NCI-H2196 (cell line): ENCODE data around the gene ALG2.
"Not testable (repeated sequence)": the region's sequence is repeated elsewhere in the genome, so short reads cannot be mapped to it uniquely, and the experiment has no call there.

ENCODE experiments used
- DNase-seq: peaks from one replicate; lab custom pipeline; 2025; ENCODE audit not compliant: unreplicated experiment; lab: John Stamatoyannopoulos, UW

Gene ALG2

GRCh38 chr9:99239341-99240060 lies 17.8 kb upstream of the ALG2 start:
- DNase-seq = no peak

- no peak for DNase-seq
These were observed 16.6 kb upstream of the ALG2 start for GRCh38 chr9:99238331-99238730.

GRCh38 chr9:99237849-99238248 lies 16.1 kb upstream of the ALG2 start:
- not testable (repeated sequence) for DNase-seq

- no peak for DNase-seq
These were observed 15.6 kb upstream of the ALG2 start for GRCh38 chr9:99237356-99237755.

- no peak for DNase-seq
These were observed 14.3 kb upstream of the ALG2 start for GRCh38 chr9:99235926-99236634.

GRCh38 chr9:99235069-99235468 lies 13.3 kb upstream of the ALG2 start:
- DNase-seq = no peak

GRCh38 chr9:99234618-99235017 lies 12.9 kb upstream of the ALG2 start:
- DNase-seq = no peak

- DNase-seq = peak; percentile 10
These were observed 10.0 kb upstream of the ALG2 start for GRCh38 chr9:99231711-99232110.

GRCh38 chr9:99230206-99230605 lies 8.5 kb upstream of the ALG2 start:
- DNase-seq = no peak

- no peak for DNase-seq
These were observed 4.3 kb upstream of the ALG2 start for GRCh38 chr9:99226054-99226453.

- no peak for DNase-seq
These were observed 2.7 kb upstream of the ALG2 start for GRCh38 chr9:99224445-99224844.

- DNase-seq = no peak
These were observed 901 bp upstream of the ALG2 start for GRCh38 chr9:99222416-99223270.

- DNase-seq = no peak
These were observed 499 bp downstream of the ALG2 start for GRCh38 chr9:99221266-99221620.

- DNase-seq = no peak
These were observed 1.7 kb downstream of the ALG2 start for GRCh38 chr9:99220011-99220410.

GRCh38 chr9:99216073-99216472 lies 5.7 kb downstream of the ALG2 start:
- DNase-seq = no peak

GRCh38 chr9:99213197-99213596 lies 8.5 kb downstream of the ALG2 start:
- no peak for DNase-seq

GRCh38 chr9:99211746-99212145 lies 10.0 kb downstream of the ALG2 start:
- no peak for DNase-seq

GRCh38 chr9:99210572-99210971 lies 11.2 kb downstream of the ALG2 start:
- DNase-seq = no peak

GRCh38 chr9:99201603-99202002 lies 20.1 kb downstream of the ALG2 start:
- no peak for DNase-seq

GRCh38 chr9:99199938-99200539 lies 21.7 kb downstream of the ALG2 start:
- DNase-seq = no peak

- no peak for DNase-seq
These were observed 23.8 kb downstream of the ALG2 start for GRCh38 chr9:99197987-99198386.
